HG02763 (cell line): Measurements from ENCODE around the gene RUSF1.
"Not testable (repeated sequence)": the region's sequence is repeated elsewhere in the genome, so short reads cannot be mapped to it uniquely, and the experiment has no call there.

Experiments
- ATAC-seq: cut with Tn5 transposase; IDR thresholded peaks from one replicate; pipeline ENCODE4 v1.9.1; 2021; ENCODE audit warnings: mild to moderate bottlenecking, moderate library complexity; ENCODE audit not compliant: unreplicated experiment

Gene RUSF1

GRCh38 chr16:31487720-31488467 is 20.3 kb downstream of the RUSF1 start:
- peak; percentile 67 for ATAC-seq

GRCh38 chr16:31487071-31487719 is 21.0 kb downstream of the RUSF1 start:
- no peak for ATAC-seq

GRCh38 chr16:31486045-31486444 is 22.1 kb downstream of the RUSF1 start:
- ATAC-seq: no peak

- ATAC-seq: no peak
These were observed 22.6 kb downstream of the RUSF1 start for GRCh38 chr16:31485571-31485970.

- no peak for ATAC-seq
These were observed 23.6 kb downstream of the RUSF1 start for GRCh38 chr16:31484491-31485171.

GRCh38 chr16:31484048-31484447 is 24.1 kb downstream of the RUSF1 start:
- ATAC-seq: not testable (repeated sequence)

GRCh38 chr16:31483081-31483480 is 25.1 kb downstream of the RUSF1 start, which contains the start of gene SLC5A2:
Gene SLC5A2, plus strand, starts transcription at chr16:31483123. Its CDS starts 14 bp downstream, at chr16:31483137.
- ATAC-seq: no peak

GRCh38 chr16:31480851-31481536 is 27.2 kb downstream of the RUSF1 start:
- no peak for ATAC-seq

- ATAC-seq: no peak
These were observed 28.4 kb downstream of the RUSF1 start for GRCh38 chr16:31479751-31480150.

- no peak for ATAC-seq
These were observed 29.2 kb downstream of the RUSF1 start for GRCh38 chr16:31478956-31479355.

- no peak for ATAC-seq
These were observed 30.7 kb downstream of the RUSF1 start for GRCh38 chr16:31477220-31478216.

GRCh38 chr16:31476303-31477219 is 31.6 kb downstream of the RUSF1 start:
- no peak for ATAC-seq

- ATAC-seq: no peak
These were observed 32.3 kb downstream of the RUSF1 start for GRCh38 chr16:31475946-31476302.

GRCh38 chr16:31474773-31475738 is 33.1 kb downstream of the RUSF1 start:
- ATAC-seq: no peak

- no peak for ATAC-seq
These were observed 33.9 kb downstream of the RUSF1 start for GRCh38 chr16:31474173-31474714.

GRCh38 chr16:31473264-31473984 is 34.8 kb downstream of the RUSF1 start:
- ATAC-seq: no peak

GRCh38 chr16:31472709-31473203 is 35.4 kb downstream of the RUSF1 start:
- ATAC-seq: no peak
